Fibroblast of the aortic adventitia (primary cell): ENCODE results near the gene LRRC19. TPM values are rescaled to one million over a fixed set of nuclear protein-coding genes. Genes with fewer than 3 reads are reported as not detected.

Source experiments
- DNase-seq: peaks from one replicate; pipeline ENCODE4 v3.0.0-alpha.2; 2010; ENCODE audit warnings: low read depth
- H3K4me3 ChIP-seq: 2 replicates; pipeline ENCODE4 v1.5.1; 2011; ENCODE audit warnings: low read depth, mild to moderate bottlenecking, control low read depth, low read length, moderate library complexity
- CTCF ChIP-seq: IDR thresholded peaks from 2 replicates; pipeline ENCODE4 v1.5.1; 2011; ENCODE audit warnings: mild to moderate bottlenecking, low read length, control low read depth, inconsistent platforms; ENCODE audit not compliant: insufficient read depth
- total RNA-seq: library from RNA; depleted of rRNA; stranded (reverse); fragments of >200 nt; gene quantifications from 2 replicates; pipeline ENCODE4 v1.2.3, GENCODE V29; 2012; ENCODE audit warnings: low replicate concordance

The LRRC19 gene
- not detected in 2 replicates for total RNA-seq

- no peak for TF ChIP-seq CTCF
- no peak within 1 kb of the TSS for H3K4me3 ChIP-seq
- DNase-seq = no peak
These were observed at the start of gene LRRC19 for GRCh38 chr9:27005491-27005890. LRRC19 (minus strand) TSS chr9:27005672; CDS start chr9:26999694, 5,978 bp downstream.

GRCh38 chr9:27054841-27055240 is 49.4 kb upstream of the LRRC19 start:
- no peak overlapping the region for H3K4me3 ChIP-seq
- TF ChIP-seq CTCF = no peak
- DNase-seq = no peak

GRCh38 chr9:27054125-27054524 is 48.7 kb upstream of the LRRC19 start:
- no peak for TF ChIP-seq CTCF

GRCh38 chr9:27053369-27054022 is 48.0 kb upstream of the LRRC19 start:
- no peak overlapping the region for H3K4me3 ChIP-seq
- no peak for DNase-seq
- no peak for TF ChIP-seq CTCF

More at GRCh38 chr9:27054125-27054524, 48.7 kb upstream of the LRRC19 start:
- DNase-seq = no peak
- H3K4me3 ChIP-seq = no peak overlapping the region

GRCh38 chr9:27047136-27047535 is 41.7 kb upstream of the LRRC19 start:
- no peak for TF ChIP-seq CTCF

GRCh38 chr9:27043176-27043575 is 37.7 kb upstream of the LRRC19 start:
- no peak for DNase-seq
- no peak for TF ChIP-seq CTCF
- no peak overlapping the region for H3K4me3 ChIP-seq

More at GRCh38 chr9:27047136-27047535, 41.7 kb upstream of the LRRC19 start:
- H3K4me3 ChIP-seq = no peak overlapping the region
- DNase-seq = no peak

- no peak for DNase-seq
- no peak overlapping the region for H3K4me3 ChIP-seq
- no peak for TF ChIP-seq CTCF
These were observed 37.0 kb upstream of the LRRC19 start for GRCh38 chr9:27042476-27042875.
